Vagina (tissue), 2 donors: ENCODE results near the gene HSBP1.

Experiments
- POLR2A ChIP-seq, 2 donors: fragments of 450-650 bp; IDR thresholded peaks; one replicate each; pipeline ENCODE4 v1.6.1; 2017; ENCODE audit warnings: antibody characterized with exemption in 2 of 2, mild to moderate bottlenecking in 2 of 2, moderate library complexity in 2 of 2
- TF ChIP-seq, protein P1 (sequence below), 3 experiments: fragments of 450-650 bp in 2 of 3; fragments of 200-600 bp in 1 of 3; sonication (generic) in 1 of 3; IDR thresholded peaks; one replicate each; pipeline ENCODE4 v1.5.1; 2017 to 2019; ENCODE audit warnings: antibody characterized with exemption in 3 of 3, mild to moderate bottlenecking in 2 of 3, moderate library complexity in 2 of 3

DNA sequence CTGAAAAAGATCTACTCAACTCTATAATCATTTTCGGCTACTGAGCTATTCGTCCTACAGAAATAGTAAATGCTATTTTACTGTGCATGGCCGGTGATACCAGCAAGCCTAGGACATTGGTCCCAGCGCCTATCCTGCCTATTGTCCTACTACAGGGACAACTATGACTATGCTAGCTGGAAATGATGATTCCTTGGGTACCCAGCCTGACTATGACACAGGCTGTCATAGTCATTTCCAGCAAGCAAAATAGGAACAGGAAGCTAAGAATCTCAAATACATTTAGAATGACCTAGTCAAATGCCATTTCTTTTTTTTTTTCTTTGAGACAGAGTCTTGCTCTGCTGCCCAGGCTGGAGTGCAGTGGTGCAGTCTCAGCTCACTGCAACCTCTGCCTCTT lies 33.7 kb upstream of the HSBP1 start:
- TF ChIP-seq, protein P1, sequence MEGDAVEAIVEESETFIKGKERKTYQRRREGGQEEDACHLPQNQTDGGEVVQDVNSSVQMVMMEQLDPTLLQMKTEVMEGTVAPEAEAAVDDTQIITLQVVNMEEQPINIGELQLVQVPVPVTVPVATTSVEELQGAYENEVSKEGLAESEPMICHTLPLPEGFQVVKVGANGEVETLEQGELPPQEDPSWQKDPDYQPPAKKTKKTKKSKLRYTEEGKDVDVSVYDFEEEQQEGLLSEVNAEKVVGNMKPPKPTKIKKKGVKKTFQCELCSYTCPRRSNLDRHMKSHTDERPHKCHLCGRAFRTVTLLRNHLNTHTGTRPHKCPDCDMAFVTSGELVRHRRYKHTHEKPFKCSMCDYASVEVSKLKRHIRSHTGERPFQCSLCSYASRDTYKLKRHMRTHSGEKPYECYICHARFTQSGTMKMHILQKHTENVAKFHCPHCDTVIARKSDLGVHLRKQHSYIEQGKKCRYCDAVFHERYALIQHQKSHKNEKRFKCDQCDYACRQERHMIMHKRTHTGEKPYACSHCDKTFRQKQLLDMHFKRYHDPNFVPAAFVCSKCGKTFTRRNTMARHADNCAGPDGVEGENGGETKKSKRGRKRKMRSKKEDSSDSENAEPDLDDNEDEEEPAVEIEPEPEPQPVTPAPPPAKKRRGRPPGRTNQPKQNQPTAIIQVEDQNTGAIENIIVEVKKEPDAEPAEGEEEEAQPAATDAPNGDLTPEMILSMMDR (IDR thresholded peaks at IDR 0.05) = no peak
- TF ChIP-seq POLR2A (IDR thresholded peaks at IDR 0.05) = no peak
